ENCODE data around the gene MUC5AC.

MUC5AC gene

GRCh38 chr11:1226226-1226985 is 68.7 kb downstream of the MUC5AC start:
- Mint-ChIP-seq H3K36me3 (ENCODE audit: low read depth) (no peaks in the 10 kb centered on the region), H3K27me3 (peaks cover 10% of the 10 kb centered on the region), H3K4me1 (ENCODE audit: low read depth) (no peaks in the 10 kb centered on the region), H3K27ac (no peak overlapping the region), H3K9me3 (no peaks in the 10 kb centered on the region), H3K4me3 (no peak overlapping the region)
- intact Hi-C loops (cut with micrococcal nuclease): no loop called here

GRCh38 chr11:1226986-1227550 is 69.3 kb downstream of the MUC5AC start:
- Mint-ChIP-seq H3K27me3 (peaks cover 9% of the 10 kb centered on the region), H3K36me3 (ENCODE audit: low read depth) (no peaks in the 10 kb centered on the region), H3K4me1 (ENCODE audit: low read depth) (no peaks in the 10 kb centered on the region), H3K9me3 (no peaks in the 10 kb centered on the region), H3K27ac (no peak overlapping the region), H3K4me3 (no peak overlapping the region)
- intact Hi-C loops (cut with micrococcal nuclease): no loop called here

DNA sequence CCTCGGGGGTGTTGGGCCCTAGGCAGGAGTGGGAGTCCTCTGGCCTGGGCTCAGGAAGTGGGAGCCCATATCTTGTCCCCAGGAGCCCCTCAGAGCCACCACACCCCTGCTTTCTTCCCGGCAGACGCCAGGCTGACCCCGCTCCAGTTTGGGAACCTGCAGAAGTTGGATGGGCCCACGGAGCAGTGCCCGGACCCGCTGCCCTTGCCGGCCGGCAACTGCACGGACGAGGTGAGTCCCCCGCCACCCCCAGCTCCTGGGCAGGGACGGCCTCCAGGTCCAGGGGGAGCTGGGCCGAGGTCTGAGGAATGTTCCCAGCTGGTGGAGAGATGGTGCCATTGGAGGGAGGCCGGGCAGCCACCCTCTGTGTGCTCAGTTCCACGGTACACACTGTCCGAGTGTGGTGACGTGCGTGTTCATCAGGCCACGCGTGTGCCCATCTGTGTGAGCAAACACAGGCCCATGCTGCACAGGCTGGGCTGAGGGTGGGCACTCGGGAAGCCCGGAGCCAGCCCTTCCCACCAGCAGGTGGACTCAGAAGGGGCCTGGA is 69.9 kb downstream of the MUC5AC start:
- no peak overlapping the region for H3K27ac Mint-ChIP-seq
- intact Hi-C loops (cut with micrococcal nuclease): no loop called here
- no peaks in the 10 kb centered on the region for H3K4me1 Mint-ChIP-seq (ENCODE audit: low read depth)
- no peak overlapping the region for H3K4me3 Mint-ChIP-seq
- H3K27me3 Mint-ChIP-seq: peaks cover 9% of the 10 kb centered on the region
- H3K9me3 Mint-ChIP-seq: no peaks in the 10 kb centered on the region
- no peaks in the 10 kb centered on the region for H3K36me3 Mint-ChIP-seq (ENCODE audit: low read depth)

DNA sequence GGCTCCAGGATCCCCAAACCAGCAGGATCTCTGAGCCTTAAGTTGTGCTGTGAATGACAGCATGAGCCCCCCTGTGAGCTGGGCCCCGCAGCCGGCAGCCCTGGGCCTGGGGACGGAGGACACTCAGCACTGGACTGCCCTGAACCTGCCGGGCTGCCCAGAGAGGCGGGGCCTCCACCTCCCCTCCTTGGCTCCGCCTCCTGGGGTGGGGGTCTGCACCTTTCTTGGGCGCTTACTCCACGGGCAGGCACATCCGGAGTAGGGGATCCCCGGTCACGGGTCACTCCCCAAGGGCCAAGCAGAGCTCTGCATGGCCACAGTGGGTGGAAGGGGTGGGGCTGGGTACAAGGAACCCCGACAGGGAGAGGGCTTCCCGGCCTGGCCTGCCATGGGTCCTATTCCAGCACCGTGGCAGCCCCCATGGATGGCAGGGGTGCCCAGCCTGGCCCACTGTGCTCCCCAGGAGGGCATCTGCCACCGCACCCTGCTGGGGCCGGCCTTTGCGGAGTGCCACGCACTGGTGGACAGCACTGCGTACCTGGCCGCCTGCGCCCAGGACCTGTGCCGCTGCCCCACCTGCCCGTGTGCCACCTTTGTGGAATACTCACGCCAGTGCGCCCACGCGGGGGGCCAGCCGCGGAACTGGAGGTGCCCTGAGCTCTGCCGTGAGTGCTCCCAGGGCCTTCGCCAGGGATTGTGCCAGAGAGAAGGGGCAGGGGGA is 70.5 kb downstream of the MUC5AC start:
- intact Hi-C loops (cut with micrococcal nuclease): no loop called here
- H3K4me1 Mint-ChIP-seq (ENCODE audit: low read depth): no peaks in the 10 kb centered on the region
- peaks cover 9% of the 10 kb centered on the region for H3K27me3 Mint-ChIP-seq
- H3K36me3 Mint-ChIP-seq (ENCODE audit: low read depth): no peaks in the 10 kb centered on the region
- H3K9me3 Mint-ChIP-seq: no peaks in the 10 kb centered on the region
- no peak overlapping the region for H3K27ac Mint-ChIP-seq
- no peak overlapping the region for H3K4me3 Mint-ChIP-seq

DNA sequence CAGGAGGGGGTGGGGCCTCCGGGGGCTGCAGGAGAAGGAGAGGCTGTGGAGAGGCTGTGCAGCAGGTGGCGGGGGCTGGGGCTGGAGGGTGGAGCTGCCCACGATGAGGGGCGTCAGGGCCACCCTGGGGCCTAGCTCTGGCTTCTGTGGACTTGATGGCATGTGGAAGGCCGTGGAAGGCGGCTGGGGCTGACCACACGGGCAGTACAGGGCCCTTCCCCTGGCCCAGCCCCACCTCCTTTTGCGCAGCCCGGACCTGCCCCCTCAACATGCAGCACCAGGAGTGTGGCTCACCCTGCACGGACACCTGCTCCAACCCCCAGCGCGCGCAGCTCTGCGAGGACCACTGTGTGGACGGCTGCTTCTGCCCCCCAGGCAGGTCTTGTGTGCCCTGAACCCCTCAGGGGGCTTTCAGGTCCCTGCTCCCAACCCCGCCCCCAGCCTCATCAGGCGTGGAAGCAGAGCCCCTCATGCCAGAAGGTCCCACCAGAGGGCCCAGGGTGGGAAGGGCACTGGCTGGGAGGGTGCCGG is 71.2 kb downstream of the MUC5AC start:
- Mint-ChIP-seq H3K4me1 (ENCODE audit: low read depth) (no peaks in the 10 kb centered on the region), H3K36me3 (ENCODE audit: low read depth) (no peaks in the 10 kb centered on the region), H3K9me3 (no peaks in the 10 kb centered on the region), H3K27me3 (peaks cover 5% of the 10 kb centered on the region), H3K27ac (no peak overlapping the region), H3K4me3 (no peak overlapping the region)
- intact Hi-C loops (cut with micrococcal nuclease): no loop called here

DNA sequence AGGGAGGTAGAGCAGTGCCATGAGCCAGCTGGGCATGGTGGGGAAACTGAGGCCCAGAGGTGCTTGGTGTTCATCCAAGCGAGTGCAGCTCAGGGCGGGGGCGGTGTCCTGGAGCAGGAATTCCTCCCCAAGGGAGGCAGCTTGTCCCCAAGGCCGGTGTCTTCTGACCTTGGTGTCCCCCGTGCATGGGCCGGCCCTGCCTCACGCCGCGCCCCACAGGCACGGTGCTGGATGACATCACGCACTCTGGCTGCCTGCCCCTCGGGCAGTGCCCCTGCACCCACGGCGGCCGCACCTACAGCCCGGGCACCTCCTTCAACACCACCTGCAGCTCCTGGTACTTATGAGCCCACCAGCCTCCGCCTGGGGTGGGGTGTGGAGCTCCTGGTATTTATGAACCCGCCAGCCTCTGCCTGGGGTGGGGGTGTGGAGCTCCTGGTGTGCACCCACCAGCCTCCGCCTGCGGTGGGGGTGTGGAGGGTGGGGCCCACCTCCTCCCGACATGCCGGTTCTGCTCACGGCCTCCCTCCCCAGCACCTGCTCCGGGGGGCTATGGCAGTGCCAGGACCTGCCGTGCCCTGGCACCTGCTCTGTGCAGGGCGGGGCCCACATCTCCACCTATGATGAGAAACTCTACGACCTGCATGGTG is 71.8 kb downstream of the MUC5AC start:
- intact Hi-C loops (cut with micrococcal nuclease): no loop called here
- Mint-ChIP-seq H3K9me3 (no peaks in the 10 kb centered on the region), H3K27ac (no peak overlapping the region), H3K4me3 (no peak overlapping the region), H3K36me3 (ENCODE audit: low read depth) (no peaks in the 10 kb centered on the region), H3K4me1 (ENCODE audit: low read depth) (no peaks in the 10 kb centered on the region), H3K27me3 (peaks cover 3% of the 10 kb centered on the region)

- no peaks in the 10 kb centered on the region for H3K4me1 Mint-ChIP-seq (ENCODE audit: low read depth)
- no peaks in the 10 kb centered on the region for H3K9me3 Mint-ChIP-seq
- no peak overlapping the region for H3K27ac Mint-ChIP-seq
- peaks cover 1% of the 10 kb centered on the region for H3K27me3 Mint-ChIP-seq
- H3K4me3 Mint-ChIP-seq: no peak overlapping the region
- intact Hi-C loops (cut with micrococcal nuclease): no loop called here
- no peaks in the 10 kb centered on the region for H3K36me3 Mint-ChIP-seq (ENCODE audit: low read depth)
These were observed 72.3 kb downstream of the MUC5AC start for GRCh38 chr11:1230121-1230455.

- H3K27me3 Mint-ChIP-seq: no peaks in the 10 kb centered on the region
- H3K27ac Mint-ChIP-seq: no peak overlapping the region
- intact Hi-C loops (cut with micrococcal nuclease): no loop called here
These were observed 73.0 kb downstream of the MUC5AC start for GRCh38 chr11:1230456-1231395.

DNA sequence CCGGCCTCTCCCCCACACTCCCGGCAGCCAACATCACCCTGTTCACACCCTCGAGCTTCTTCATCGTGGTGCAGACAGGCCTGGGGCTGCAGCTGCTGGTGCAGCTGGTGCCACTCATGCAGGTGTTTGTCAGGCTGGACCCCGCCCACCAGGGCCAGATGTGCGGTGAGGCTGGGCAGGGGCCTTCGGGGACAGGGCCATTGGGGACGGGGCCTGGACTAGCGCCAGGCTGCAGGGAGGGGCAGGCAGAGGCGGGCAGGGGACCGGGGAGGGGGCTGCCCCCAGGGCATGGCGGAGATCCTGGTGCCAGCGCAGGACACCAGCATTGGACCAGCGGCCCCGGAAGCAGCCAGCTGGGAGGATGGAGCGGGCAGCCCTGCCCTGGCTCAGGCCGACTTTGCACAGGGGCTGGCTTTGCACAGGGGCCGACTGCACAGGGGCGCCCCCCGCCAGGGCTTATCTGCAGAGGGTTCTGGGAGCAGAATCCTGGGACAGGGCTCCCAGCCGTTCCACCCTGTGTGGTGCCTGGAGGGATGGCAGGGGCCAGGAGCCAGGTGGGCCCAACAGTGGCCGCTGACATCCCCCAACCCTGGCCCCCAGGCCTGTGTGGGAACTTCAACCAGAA is 73.8 kb downstream of the MUC5AC start:
- Mint-ChIP-seq H3K4me1 (ENCODE audit: low read depth) (no peaks in the 10 kb centered on the region), H3K9me3 (no peaks in the 10 kb centered on the region), H3K27me3 (no peaks in the 10 kb centered on the region), H3K27ac (no peak overlapping the region), H3K4me3 (no peak overlapping the region), H3K36me3 (ENCODE audit: low read depth) (no peaks in the 10 kb centered on the region)
- intact Hi-C loops (cut with micrococcal nuclease): no loop called here

More at GRCh38 chr11:1230456-1231395, 73.0 kb downstream of the MUC5AC start:
- H3K9me3 Mint-ChIP-seq: no peaks in the 10 kb centered on the region
- no peaks in the 10 kb centered on the region for H3K36me3 Mint-ChIP-seq (ENCODE audit: low read depth)
- H3K4me3 Mint-ChIP-seq: no peak overlapping the region
- no peaks in the 10 kb centered on the region for H3K4me1 Mint-ChIP-seq (ENCODE audit: low read depth)

- H3K4me3 Mint-ChIP-seq: no peak overlapping the region
These were observed 74.5 kb downstream of the MUC5AC start for GRCh38 chr11:1232021-1232882.

GRCh38 chr11:1232883-1233321 is 75.1 kb downstream of the MUC5AC start:
- Mint-ChIP-seq H3K27ac (no peak overlapping the region), H3K4me3 (no peak overlapping the region), H3K36me3 (ENCODE audit: low read depth) (no peaks in the 10 kb centered on the region), H3K9me3 (no peaks in the 10 kb centered on the region), H3K4me1 (ENCODE audit: low read depth) (no peaks in the 10 kb centered on the region), H3K27me3 (no peaks in the 10 kb centered on the region)
- intact Hi-C loops (cut with micrococcal nuclease): no loop called here

More at GRCh38 chr11:1232021-1232882, 74.5 kb downstream of the MUC5AC start:
- Mint-ChIP-seq H3K27ac (no peak overlapping the region), H3K9me3 (no peaks in the 10 kb centered on the region), H3K4me1 (ENCODE audit: low read depth) (no peaks in the 10 kb centered on the region), H3K27me3 (no peaks in the 10 kb centered on the region), H3K36me3 (ENCODE audit: low read depth) (no peaks in the 10 kb centered on the region)
- intact Hi-C loops (cut with micrococcal nuclease): no loop called here

All from dendritic cell treated with granulocyte-macrophage colony-stimulating factor and Interleukin-4, amounts not matched to agents 40 ng/mL and 50 ng/mL, for 4 days (primary cell).